Neural progenitor cell (in vitro differentiated cells): Measurements from ENCODE around the gene UNC13D. TPM values are rescaled to one million over a fixed set of nuclear protein-coding genes. Genes with fewer than 3 reads are reported as not detected.
"Not testable (repeated sequence)": the region's sequence is repeated elsewhere in the genome, so short reads cannot be mapped to it uniquely, and the experiment has no call there.

Source experiments
- DNase-seq: peaks from one replicate; pipeline ENCODE4 v3.0.0-alpha.2; 2016; ENCODE audit warnings: low spot score
- H2AFZ ChIP-seq: fragments of 200-600 bp; sonication (generic); replicated peaks from 2 replicates; pipeline ENCODE4 v1.6.1; 2016; ENCODE audit warnings: antibody characterized with exemption
- H3F3A ChIP-seq: fragments of 200-600 bp; sonication (generic); 2 replicates; pipeline ENCODE4 v1.6.1; 2016; ENCODE audit warnings: antibody characterized with exemption, low read depth
- H3K27ac ChIP-seq: fragments of 200-600 bp; sonication (generic); 2 replicates; pipeline ENCODE4 v1.5.1; 2016; ENCODE audit warnings: mild to moderate bottlenecking
- H3K27me3 ChIP-seq: fragments of 200-600 bp; sonication (generic); 2 replicates; pipeline ENCODE4 v1.6.1; 2016; ENCODE audit warnings: mild to moderate bottlenecking, moderate library complexity
- H3K36me3 ChIP-seq: fragments of 200-600 bp; sonication (generic); 2 replicates; pipeline ENCODE4 v1.5.1; 2016
- H3K4me1 ChIP-seq: fragments of 200-600 bp; sonication (generic); 2 replicates; pipeline ENCODE4 v1.6.1; 2016; ENCODE audit warnings: mixed run types
- H3K4me2 ChIP-seq: fragments of 200-600 bp; sonication (generic); 2 replicates; pipeline ENCODE4 v1.6.1; 2016
- H3K4me3 ChIP-seq: fragments of 200-600 bp; sonication (generic); 2 replicates; pipeline ENCODE4 v1.5.1; 2016
- H3K79me2 ChIP-seq: fragments of 200-600 bp; sonication (generic); 2 replicates; pipeline ENCODE4 v1.6.1; 2016; ENCODE audit warnings: low read depth
- H3K9ac ChIP-seq: fragments of 200-600 bp; sonication (generic); 2 replicates; pipeline ENCODE4 v1.6.1; 2016
- H3K9me3 ChIP-seq: fragments of 200-600 bp; sonication (generic); 2 replicates; pipeline ENCODE4 v1.5.1; 2016; ENCODE audit warnings: low read depth
- H4K20me1 ChIP-seq: fragments of 200-600 bp; sonication (generic); 2 replicates; pipeline ENCODE4 v1.6.1; 2016; ENCODE audit warnings: low read depth
- H3K27ac Mint-ChIP-seq: 3 replicates; pipeline ENCODE4 v1.8.0; 2021; ENCODE audit warnings: mixed read lengths
- H3K27me3 Mint-ChIP-seq: 2 replicates; pipeline ENCODE4 v1.8.0; 2022; ENCODE audit warnings: low read depth, mild to moderate bottlenecking, inconsistent platforms, moderate library complexity, mixed read lengths; ENCODE audit not compliant: insufficient read depth
- H3K36me3 Mint-ChIP-seq: 3 replicates; pipeline ENCODE4 v1.8.0; 2021; ENCODE audit warnings: mixed read lengths
- H3K4me1 Mint-ChIP-seq: 3 replicates; pipeline ENCODE4 v1.8.0; 2021; ENCODE audit warnings: mixed read lengths
- H3K4me3 Mint-ChIP-seq: 3 replicates; pipeline ENCODE4 v1.8.0; 2021; ENCODE audit warnings: mild to moderate bottlenecking, moderate library complexity, mixed read lengths
- H3K9me3 Mint-ChIP-seq: 3 replicates; pipeline ENCODE4 v1.8.0; 2020; ENCODE audit warnings: mixed read lengths
- CTCF ChIP-seq: fragments of 200-600 bp; sonication (generic); IDR thresholded peaks from 2 replicates; pipeline ENCODE4 v1.5.1; 2017; ENCODE audit warnings: antibody characterized with exemption, mild to moderate bottlenecking
- EZH2 ChIP-seq: fragments of 200-600 bp; sonication (generic); IDR thresholded peaks from 2 replicates; pipeline ENCODE4 v1.6.1; 2017; ENCODE audit warnings: antibody characterized with exemption, mild to moderate bottlenecking, moderate library complexity
- EZH2phosphoT487 ChIP-seq: fragments of 200-600 bp; sonication (generic); IDR thresholded peaks from 2 replicates; pipeline ENCODE4 v1.6.1; 2017; ENCODE audit warnings: antibody characterized with exemption
- total RNA-seq: library from RNA; depleted of rRNA; stranded (reverse); fragments of >200 nt; gene quantifications from 2 replicates; pipeline ENCODE4 v1.2.3, GENCODE V29; 2015; ENCODE audit warnings: low replicate concordance

The UNC13D gene
- total RNA-seq, 1 donor from 2014 or later = 0.09 TPM

DNA sequence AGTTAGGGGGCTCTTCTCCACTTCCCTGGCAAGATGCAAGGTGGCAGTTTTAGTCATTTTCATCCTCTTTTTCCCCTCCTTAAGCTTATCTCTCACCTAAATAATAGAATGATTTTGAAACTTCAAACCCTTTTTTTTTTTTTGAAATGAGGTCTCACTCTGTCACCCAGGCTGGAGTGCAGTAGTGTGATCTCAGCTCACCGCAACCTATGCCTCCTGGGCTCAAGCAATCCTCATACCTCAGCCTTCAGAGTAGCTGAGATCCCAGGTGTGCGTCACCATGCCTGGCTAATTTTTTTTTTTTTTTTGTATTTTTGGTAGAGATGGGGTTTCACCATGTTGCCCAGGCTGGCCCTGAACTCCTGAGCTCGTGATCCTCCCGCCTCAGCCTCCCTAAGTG, 20.7 kb upstream of the UNC13D start:
- not testable (repeated sequence) for H4K20me1 ChIP-seq, H3K36me3 Mint-ChIP-seq, H3K27me3 ChIP-seq, H3K27me3 Mint-ChIP-seq, H3K9me3 ChIP-seq, H3K4me3 Mint-ChIP-seq, H3K9ac ChIP-seq, H3K4me2 ChIP-seq, H3K79me2 ChIP-seq, H3F3A ChIP-seq, H3K4me3 ChIP-seq, DNase-seq, H3K4me1 ChIP-seq, H3K9me3 Mint-ChIP-seq, H3K36me3 ChIP-seq, H3K27ac ChIP-seq
- peaks cover 27% of the 10 kb centered on the region for H3K4me1 Mint-ChIP-seq
- H2AFZ ChIP-seq = peak overlapping the region; percentile 73
- peak overlapping the region; percentile 57 for H3K27ac Mint-ChIP-seq

DNA sequence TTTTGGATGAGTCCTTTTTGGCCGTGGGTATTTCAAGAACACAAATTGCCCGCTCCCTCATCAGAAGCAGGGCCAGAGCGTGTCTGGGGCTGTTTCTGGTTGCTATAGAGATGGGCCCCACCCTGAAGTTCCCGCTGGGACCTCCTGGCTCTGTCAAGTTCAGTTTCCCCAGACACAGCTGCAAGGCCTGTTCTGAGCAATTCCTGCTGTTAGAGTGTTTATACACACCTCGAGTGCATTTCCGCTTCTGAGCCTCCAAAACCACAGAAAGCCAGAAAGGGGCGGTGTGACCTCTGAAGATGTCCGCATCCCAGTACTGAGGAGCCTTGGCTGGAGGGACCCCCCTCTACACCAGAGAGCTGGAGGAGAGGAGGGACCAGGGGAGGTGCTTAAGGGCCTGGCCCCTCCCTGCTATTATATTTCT, 20.3 kb upstream of the UNC13D start:
- H3K36me3 Mint-ChIP-seq = no peaks in the 10 kb centered on the region
- H3K4me1 ChIP-seq = no peaks in the 10 kb centered on the region
- H3K4me1 Mint-ChIP-seq = peaks cover 23% of the 10 kb centered on the region
- no peaks in the 10 kb centered on the region for H3K36me3 ChIP-seq
- H3K4me3 Mint-ChIP-seq = no peak overlapping the region
- no peak for TF ChIP-seq EZH2
- no peak for TF ChIP-seq EZH2phosphoT487
- TF ChIP-seq CTCF = no peak
- H3K9me3 ChIP-seq = no peaks in the 10 kb centered on the region
- H3K79me2 ChIP-seq = no peaks in the 10 kb centered on the region
- H2AFZ ChIP-seq = no peak overlapping the region
- H3K9ac ChIP-seq = no peak overlapping the region
- peaks cover 8% of the 10 kb centered on the region for H3K27me3 Mint-ChIP-seq
- H3K9me3 Mint-ChIP-seq = no peaks in the 10 kb centered on the region
- no peak overlapping the region for H3K4me2 ChIP-seq
- peak overlapping the region; percentile 57 for H3K27ac Mint-ChIP-seq
- H3F3A ChIP-seq = peaks cover 8% of the 10 kb centered on the region
- DNase-seq = peak; percentile 32
- no peak overlapping the region for H3K27ac ChIP-seq
- H4K20me1 ChIP-seq = no peaks in the 10 kb centered on the region
- H3K27me3 ChIP-seq = no peaks in the 10 kb centered on the region
- H3K4me3 ChIP-seq = no peak overlapping the region

- H3K9me3 ChIP-seq = no peaks in the 10 kb centered on the region
- no peak overlapping the region for H3K9ac ChIP-seq
- Mint-ChIP-seq H3K4me1 (peaks cover 18% of the 10 kb centered on the region), H3K4me3 (no peak overlapping the region), H3K27ac (peak overlapping the region; percentile 72), H3K36me3 (no peaks in the 10 kb centered on the region), H3K9me3 (no peaks in the 10 kb centered on the region), H3K27me3 (peaks cover 11% of the 10 kb centered on the region)
- TF ChIP-seq CTCF (no peak), EZH2 (no peak), EZH2phosphoT487 (no peak)
- H3K4me3 ChIP-seq = no peak overlapping the region
- no peaks in the 10 kb centered on the region for H4K20me1 ChIP-seq
- H3K27me3 ChIP-seq = no peaks in the 10 kb centered on the region
- H3K36me3 ChIP-seq = no peaks in the 10 kb centered on the region
- H3K4me2 ChIP-seq = no peak overlapping the region
- H3K27ac ChIP-seq = no peak overlapping the region
- H2AFZ ChIP-seq = no peak overlapping the region
- H3K79me2 ChIP-seq = no peaks in the 10 kb centered on the region
- H3F3A ChIP-seq = peaks cover 8% of the 10 kb centered on the region
- no peaks in the 10 kb centered on the region for H3K4me1 ChIP-seq
- no peak for DNase-seq
Measured at GRCh38 chr17:75861927-75862317, 17.7 kb upstream of the UNC13D start.

- DNase-seq, H3K36me3 ChIP-seq, H3K4me3 Mint-ChIP-seq: not testable (repeated sequence)
Measured at GRCh38 chr17:75859358-75859757, 15.2 kb upstream of the UNC13D start.

More at GRCh38 chr17:75859358-75859757, 15.2 kb upstream of the UNC13D start:
- not testable (repeated sequence) for H3K4me3 ChIP-seq, H3K79me2 ChIP-seq, H4K20me1 ChIP-seq, H3K9me3 Mint-ChIP-seq, H3K27ac ChIP-seq, H3K27ac Mint-ChIP-seq, H3K27me3 ChIP-seq, H3K27me3 Mint-ChIP-seq, H3K4me2 ChIP-seq, H3K36me3 Mint-ChIP-seq, H3K9me3 ChIP-seq, H3K9ac ChIP-seq, H3K4me1 ChIP-seq, H2AFZ ChIP-seq
- H3F3A ChIP-seq = peaks cover 15% of the 10 kb centered on the region
- peaks cover 12% of the 10 kb centered on the region for H3K4me1 Mint-ChIP-seq
